ENCODE data around the gene C12orf57. TPM values are rescaled to one million over a fixed set of nuclear protein-coding genes. Genes with fewer than 3 reads are reported as not detected.

Gene C12orf57
- polyA plus RNA-seq, 1 donor from 2014 or later: 500 TPM

GRCh38 chr12:6960593-6961277 is 16.9 kb downstream of the C12orf57 start:
- Histone ChIP-seq H2AFZ (ENCODE audit: low read depth, low read length) (no peak overlapping the region), H3K36me3 (ENCODE audit: insufficient read depth, low read length) (no peaks in the 10 kb centered on the region), H3F3A (ENCODE audit: insufficient read depth, low read length, poor library complexity, severe bottlenecking) (no peaks in the 10 kb centered on the region), H3K4me3 (ENCODE audit: low read length) (no peak overlapping the region), H3K79me2 (replicated peaks; ENCODE audit: insufficient read depth, low read length) (no peaks in the 10 kb centered on the region), H3K9me3 (ENCODE audit: low read length) (no peaks in the 10 kb centered on the region), H3K9ac (ENCODE audit: low read length) (no peak overlapping the region), H3K4me2 (ENCODE audit: low read length) (no peak overlapping the region), H3K27ac (ENCODE audit: low read length) (no peak overlapping the region), H4K20me1 (ENCODE audit: insufficient read depth) (no peaks in the 10 kb centered on the region), H3K9me2 (ENCODE audit: insufficient read depth, low read length) (no peaks in the 10 kb centered on the region), H3K27me3 (ENCODE audit: insufficient read depth, low read depth, low read length) (no peaks in the 10 kb centered on the region)
- TF ChIP-seq CTCF (IDR thresholded peaks at IDR 0.05; ENCODE audit: poor library complexity, severe bottlenecking): no peak

GRCh38 chr12:6961278-6961694 is 17.5 kb downstream of the C12orf57 start:
- Histone ChIP-seq H3K4me3 (ENCODE audit: low read length) (no peak overlapping the region), H3K27ac (ENCODE audit: low read length) (no peak overlapping the region), H3K9me2 (ENCODE audit: insufficient read depth, low read length) (no peaks in the 10 kb centered on the region), H3F3A (ENCODE audit: insufficient read depth, low read length, poor library complexity, severe bottlenecking) (no peaks in the 10 kb centered on the region), H3K9me3 (ENCODE audit: low read length) (no peaks in the 10 kb centered on the region), H3K9ac (ENCODE audit: low read length) (no peak overlapping the region), H3K79me2 (replicated peaks; ENCODE audit: insufficient read depth, low read length) (no peaks in the 10 kb centered on the region), H3K27me3 (ENCODE audit: insufficient read depth, low read depth, low read length) (no peaks in the 10 kb centered on the region), H2AFZ (ENCODE audit: low read depth, low read length) (no peak overlapping the region), H3K4me2 (ENCODE audit: low read length) (no peak overlapping the region), H4K20me1 (ENCODE audit: insufficient read depth) (no peaks in the 10 kb centered on the region), H3K36me3 (ENCODE audit: insufficient read depth, low read length) (no peaks in the 10 kb centered on the region)
- TF ChIP-seq POLR2AphosphoS5 (IDR thresholded peaks at IDR 0.05) (no peak), REST (IDR thresholded peaks at IDR 0.05; ENCODE audit: borderline replicate concordance) (no peak), TAF1 (IDR thresholded peaks at IDR 0.05; ENCODE audit: low read depth) (no peak), SMC3 (conservative IDR thresholded peaks at IDR 0.05; ENCODE audit: poor library complexity) (no peak), RAD21 (conservative IDR thresholded peaks at IDR 0.05) (no peak), EZH2 (IDR thresholded peaks at IDR 0.05; ENCODE audit: borderline replicate concordance, insufficient read depth, low read length, poor library complexity, severe bottlenecking) (no peak), EP300 (conservative IDR thresholded peaks at IDR 0.05; ENCODE audit: poor library complexity, severe bottlenecking) (no peak), CTCF (IDR thresholded peaks at IDR 0.05; ENCODE audit: poor library complexity, severe bottlenecking) (no peak)
